ENCODE results near the gene CACNB1.

The CACNB1 gene

GRCh38 chr17:39200070-39200879 is 2.8 kb upstream of the CACNB1 start, which contains the start of gene RPL19:
TSS of gene RPL19 (plus strand) at chr17:39200283. CDS start at chr17:39200345, 62 bp downstream.
- peak within 1 kb of the TSS; percentile 65 to 97 for H3K4me3 ChIP-seq (ENCODE audit: low read length in 2 of 2)
- no peaks in the 10 kb centered on the region for H3K9me3 ChIP-seq (ENCODE audit: control insufficient read depth in 2 of 2, low read length in 2 of 2)
- no peaks in the 10 kb centered on the region for H3K27me3 ChIP-seq (ENCODE audit: control insufficient read depth in 1 of 2, insufficient read depth in 2 of 2, low read length in 2 of 2)
- H3K36me3 ChIP-seq (ENCODE audit: control insufficient read depth in 2 of 2, insufficient read depth in 2 of 2, low read length in 2 of 2), result peaks cover 30 to 31% of the 10 kb centered on the region in 2 donors
- H3K9ac ChIP-seq (ENCODE audit: low read length in 2 of 2), result peak within 1 kb of the TSS; percentile 79 to 98
- H3K4me1 ChIP-seq (ENCODE audit: control insufficient read depth, insufficient read depth, low read length), result peaks cover 44% of the 10 kb centered on the region
- peak within 1 kb of the TSS; percentile 98 for H3K27ac ChIP-seq (ENCODE audit: low read length)

GRCh38 chr17:39199820-39200069 is 2.3 kb upstream of the CACNB1 start:
- H3K4me1 ChIP-seq (ENCODE audit: control insufficient read depth, insufficient read depth, low read length), result peaks cover 50% of the 10 kb centered on the region
- peak overlapping the region; percentile 79 to 98 for H3K9ac ChIP-seq (ENCODE audit: low read length in 2 of 2)
- peak overlapping the region; percentile 65 to 97 for H3K4me3 ChIP-seq (ENCODE audit: low read length in 2 of 2)
- H3K27me3 ChIP-seq (ENCODE audit: control insufficient read depth in 1 of 2, insufficient read depth in 2 of 2, low read length in 2 of 2), result no peaks in the 10 kb centered on the region
- no peaks in the 10 kb centered on the region for H3K9me3 ChIP-seq (ENCODE audit: control insufficient read depth in 2 of 2, low read length in 2 of 2)
- peaks cover 27 to 28% of the 10 kb centered on the region in 2 donors for H3K36me3 ChIP-seq (ENCODE audit: control insufficient read depth in 2 of 2, insufficient read depth in 2 of 2, low read length in 2 of 2)
- peak overlapping the region; percentile 98 for H3K27ac ChIP-seq (ENCODE audit: low read length)

GRCh38 chr17:39198186-39198566 is 707 bp upstream of the CACNB1 start:
- Histone ChIP-seq H3K4me1 (ENCODE audit: control insufficient read depth, insufficient read depth, low read length) (peaks cover 57% of the 10 kb centered on the region), H3K9ac (ENCODE audit: low read length in 2 of 2) (no peak overlapping the region)

GRCh38 chr17:39196808-39197291 is 619 bp downstream of the CACNB1 start:
- Histone ChIP-seq H3K4me3 (ENCODE audit: low read length in 2 of 2) (peak overlapping the region; percentile 65 to 77), H3K4me1 (ENCODE audit: control insufficient read depth, insufficient read depth, low read length) (peaks cover 49% of the 10 kb centered on the region), H3K9me3 (ENCODE audit: control insufficient read depth in 2 of 2, low read length in 2 of 2) (no peaks in the 10 kb centered on the region), H3K27ac (ENCODE audit: low read length) (peak overlapping the region; percentile 55), H3K27me3 (ENCODE audit: control insufficient read depth in 1 of 2, insufficient read depth in 2 of 2, low read length in 2 of 2) (no peaks in the 10 kb centered on the region), H3K9ac (ENCODE audit: low read length in 2 of 2) (peak overlapping the region; percentile 54 to 72), H3K36me3 (ENCODE audit: control insufficient read depth in 2 of 2, insufficient read depth in 2 of 2, low read length in 2 of 2) (peaks cover 13 to 14% of the 10 kb centered on the region in 2 donors)

More at GRCh38 chr17:39198186-39198566, 707 bp upstream of the CACNB1 start:
- peaks cover 17 to 19% of the 10 kb centered on the region in 2 donors for H3K36me3 ChIP-seq (ENCODE audit: control insufficient read depth in 2 of 2, insufficient read depth in 2 of 2, low read length in 2 of 2)
- peak overlapping the region in 1 of 2 donors; percentile 77 for H3K4me3 ChIP-seq (ENCODE audit: low read length in 2 of 2)
- H3K27ac ChIP-seq (ENCODE audit: low read length), result peak overlapping the region; percentile 67
- no peaks in the 10 kb centered on the region for H3K9me3 ChIP-seq (ENCODE audit: control insufficient read depth in 2 of 2, low read length in 2 of 2)
- no peaks in the 10 kb centered on the region for H3K27me3 ChIP-seq (ENCODE audit: control insufficient read depth in 1 of 2, insufficient read depth in 2 of 2, low read length in 2 of 2)

GRCh38 chr17:39196241-39196807 is 1.1 kb downstream of the CACNB1 start:
- Histone ChIP-seq H3K4me3 (ENCODE audit: low read length in 2 of 2) (peak overlapping the region; percentile 52 to 77), H3K27me3 (ENCODE audit: control insufficient read depth in 1 of 2, insufficient read depth in 2 of 2, low read length in 2 of 2) (no peaks in the 10 kb centered on the region), H3K36me3 (ENCODE audit: control insufficient read depth in 2 of 2, insufficient read depth in 2 of 2, low read length in 2 of 2) (peaks cover 12 to 14% of the 10 kb centered on the region in 2 donors), H3K4me1 (ENCODE audit: control insufficient read depth, insufficient read depth, low read length) (peaks cover 44% of the 10 kb centered on the region), H3K27ac (ENCODE audit: low read length) (no peak overlapping the region), H3K9me3 (ENCODE audit: control insufficient read depth in 2 of 2, low read length in 2 of 2) (no peaks in the 10 kb centered on the region), H3K9ac (ENCODE audit: low read length in 2 of 2) (peak overlapping the region; percentile 13 to 39)

GRCh38 chr17:39195568-39196160 is 1.8 kb downstream of the CACNB1 start:
- peaks cover 38% of the 10 kb centered on the region for H3K4me1 ChIP-seq (ENCODE audit: control insufficient read depth, insufficient read depth, low read length)
- H3K27me3 ChIP-seq (ENCODE audit: control insufficient read depth in 1 of 2, insufficient read depth in 2 of 2, low read length in 2 of 2), result no peaks in the 10 kb centered on the region
- no peaks in the 10 kb centered on the region for H3K9me3 ChIP-seq (ENCODE audit: control insufficient read depth in 2 of 2, low read length in 2 of 2)
- peak overlapping the region; percentile 24 for H3K27ac ChIP-seq (ENCODE audit: low read length)
- peak overlapping the region in 1 of 2 donors; percentile 3 for H3K4me3 ChIP-seq (ENCODE audit: low read length in 2 of 2)
- peak overlapping the region; percentile 5 to 39 for H3K9ac ChIP-seq (ENCODE audit: low read length in 2 of 2)
- peaks cover 12 to 16% of the 10 kb centered on the region in 2 donors for H3K36me3 ChIP-seq (ENCODE audit: control insufficient read depth in 2 of 2, insufficient read depth in 2 of 2, low read length in 2 of 2)

GRCh38 chr17:39194985-39195524 is 2.4 kb downstream of the CACNB1 start:
- peaks cover 12 to 16% of the 10 kb centered on the region in 2 donors for H3K36me3 ChIP-seq (ENCODE audit: control insufficient read depth in 2 of 2, insufficient read depth in 2 of 2, low read length in 2 of 2)
- peak overlapping the region; percentile 24 for H3K27ac ChIP-seq (ENCODE audit: low read length)
- no peaks in the 10 kb centered on the region for H3K27me3 ChIP-seq (ENCODE audit: control insufficient read depth in 1 of 2, insufficient read depth in 2 of 2, low read length in 2 of 2)
- no peaks in the 10 kb centered on the region for H3K9me3 ChIP-seq (ENCODE audit: control insufficient read depth in 2 of 2, low read length in 2 of 2)
- no peak overlapping the region for H3K9ac ChIP-seq (ENCODE audit: low read length in 2 of 2)
- no peak overlapping the region for H3K4me3 ChIP-seq (ENCODE audit: low read length in 2 of 2)
- H3K4me1 ChIP-seq (ENCODE audit: control insufficient read depth, insufficient read depth, low read length), result peaks cover 38% of the 10 kb centered on the region

- Histone ChIP-seq H3K36me3 (ENCODE audit: control insufficient read depth in 2 of 2, insufficient read depth in 2 of 2, low read length in 2 of 2) (peaks cover 12 to 16% of the 10 kb centered on the region in 2 donors), H3K9ac (ENCODE audit: low read length in 2 of 2) (no peak overlapping the region), H3K4me3 (ENCODE audit: low read length in 2 of 2) (no peak overlapping the region), H3K27ac (ENCODE audit: low read length) (no peak overlapping the region), H3K4me1 (ENCODE audit: control insufficient read depth, insufficient read depth, low read length) (peaks cover 38% of the 10 kb centered on the region), H3K27me3 (ENCODE audit: control insufficient read depth in 1 of 2, insufficient read depth in 2 of 2, low read length in 2 of 2) (no peaks in the 10 kb centered on the region), H3K9me3 (ENCODE audit: control insufficient read depth in 2 of 2, low read length in 2 of 2) (no peaks in the 10 kb centered on the region)
Observed at GRCh38 chr17:39194089-39194984, 3.1 kb downstream of the CACNB1 start.

GRCh38 chr17:39193346-39193745 is 4.1 kb downstream of the CACNB1 start:
- Histone ChIP-seq H3K4me1 (ENCODE audit: control insufficient read depth, insufficient read depth, low read length) (peaks cover 35% of the 10 kb centered on the region), H3K9ac (ENCODE audit: low read length in 2 of 2) (no peak overlapping the region), H3K27me3 (ENCODE audit: control insufficient read depth in 1 of 2, insufficient read depth in 2 of 2, low read length in 2 of 2) (no peaks in the 10 kb centered on the region), H3K9me3 (ENCODE audit: control insufficient read depth in 2 of 2, low read length in 2 of 2) (no peaks in the 10 kb centered on the region), H3K27ac (ENCODE audit: low read length) (no peak overlapping the region), H3K36me3 (ENCODE audit: control insufficient read depth in 2 of 2, insufficient read depth in 2 of 2, low read length in 2 of 2) (peaks cover 12 to 16% of the 10 kb centered on the region in 2 donors), H3K4me3 (ENCODE audit: low read length in 2 of 2) (no peak overlapping the region)

- Histone ChIP-seq H3K27me3 (ENCODE audit: control insufficient read depth in 1 of 2, insufficient read depth in 2 of 2, low read length in 2 of 2) (no peaks in the 10 kb centered on the region), H3K9me3 (ENCODE audit: control insufficient read depth in 2 of 2, low read length in 2 of 2) (no peaks in the 10 kb centered on the region), H3K36me3 (ENCODE audit: control insufficient read depth in 2 of 2, insufficient read depth in 2 of 2, low read length in 2 of 2) (peaks cover 12 to 16% of the 10 kb centered on the region in 2 donors), H3K4me1 (ENCODE audit: control insufficient read depth, insufficient read depth, low read length) (peaks cover 32% of the 10 kb centered on the region), H3K27ac (ENCODE audit: low read length) (no peak overlapping the region), H3K4me3 (ENCODE audit: low read length in 2 of 2) (no peak overlapping the region), H3K9ac (ENCODE audit: low read length in 2 of 2) (no peak overlapping the region)
Observed at GRCh38 chr17:39192901-39193300, 4.6 kb downstream of the CACNB1 start.

Measured in stomach smooth muscle (tissue), 2 donors.